Stimulated activated CD4-positive, alpha-beta T cell treated with anti-CD3 and anti-CD28 coated beads, Interleukin-2, amount 100 ng/mL, for 48 hours (primary cell): ENCODE results near the gene TMEM161A.
"Not testable (repeated sequence)": the region's sequence is repeated elsewhere in the genome, so short reads cannot be mapped to it uniquely, and the experiment has no call there.

ENCODE experiments used
- DNase-seq, 2 donors: peaks; one replicate each; pipeline ENCODE4 v3.0.0-alpha.2; 2020

Gene TMEM161A

DNA sequence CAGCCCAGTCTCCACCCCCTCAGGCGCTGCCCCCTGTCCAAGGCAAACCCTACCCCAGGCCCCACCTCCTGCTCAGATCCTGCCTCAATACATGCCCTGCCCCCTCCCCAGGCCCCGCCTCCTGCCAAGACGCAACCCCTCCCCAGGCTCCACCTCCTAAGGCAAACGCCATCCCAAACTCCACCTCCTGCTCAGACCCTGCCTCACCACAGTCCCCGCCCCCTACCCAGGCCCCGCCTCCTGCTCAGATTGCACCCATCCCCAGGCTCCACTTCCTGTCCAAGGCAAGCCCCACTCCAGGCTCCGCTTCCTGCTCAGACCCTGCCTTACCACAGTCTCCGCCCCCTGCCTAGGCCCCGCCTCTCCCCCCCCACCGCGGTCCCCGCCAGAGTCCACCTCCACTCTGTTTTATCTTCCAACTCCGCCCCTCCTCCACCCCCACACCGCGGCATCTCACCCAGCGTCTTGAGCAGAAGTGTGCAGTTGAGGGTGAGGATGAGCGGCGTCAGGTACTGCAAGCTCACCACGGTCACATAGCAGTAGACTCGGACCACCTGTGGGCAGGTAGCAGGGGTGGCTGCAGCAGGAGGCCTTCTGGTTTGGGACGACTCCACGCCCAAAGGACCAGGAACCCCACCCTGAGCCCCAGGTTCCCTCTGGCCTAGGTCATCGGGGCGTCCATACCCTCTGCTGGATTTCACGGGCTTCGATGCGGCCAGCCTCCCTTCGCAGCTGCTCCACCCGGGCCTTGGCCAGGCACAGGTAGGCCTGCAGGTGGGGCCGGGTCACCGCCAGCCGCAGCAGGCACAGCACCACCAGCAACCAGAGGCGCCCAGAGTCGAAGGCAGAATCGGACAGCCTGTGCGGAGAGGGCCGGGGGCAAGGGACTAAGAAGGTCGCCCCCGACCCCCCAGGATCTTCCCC, 17.7 kb downstream of the TMEM161A start:
- DNase-seq: no peak

DNA sequence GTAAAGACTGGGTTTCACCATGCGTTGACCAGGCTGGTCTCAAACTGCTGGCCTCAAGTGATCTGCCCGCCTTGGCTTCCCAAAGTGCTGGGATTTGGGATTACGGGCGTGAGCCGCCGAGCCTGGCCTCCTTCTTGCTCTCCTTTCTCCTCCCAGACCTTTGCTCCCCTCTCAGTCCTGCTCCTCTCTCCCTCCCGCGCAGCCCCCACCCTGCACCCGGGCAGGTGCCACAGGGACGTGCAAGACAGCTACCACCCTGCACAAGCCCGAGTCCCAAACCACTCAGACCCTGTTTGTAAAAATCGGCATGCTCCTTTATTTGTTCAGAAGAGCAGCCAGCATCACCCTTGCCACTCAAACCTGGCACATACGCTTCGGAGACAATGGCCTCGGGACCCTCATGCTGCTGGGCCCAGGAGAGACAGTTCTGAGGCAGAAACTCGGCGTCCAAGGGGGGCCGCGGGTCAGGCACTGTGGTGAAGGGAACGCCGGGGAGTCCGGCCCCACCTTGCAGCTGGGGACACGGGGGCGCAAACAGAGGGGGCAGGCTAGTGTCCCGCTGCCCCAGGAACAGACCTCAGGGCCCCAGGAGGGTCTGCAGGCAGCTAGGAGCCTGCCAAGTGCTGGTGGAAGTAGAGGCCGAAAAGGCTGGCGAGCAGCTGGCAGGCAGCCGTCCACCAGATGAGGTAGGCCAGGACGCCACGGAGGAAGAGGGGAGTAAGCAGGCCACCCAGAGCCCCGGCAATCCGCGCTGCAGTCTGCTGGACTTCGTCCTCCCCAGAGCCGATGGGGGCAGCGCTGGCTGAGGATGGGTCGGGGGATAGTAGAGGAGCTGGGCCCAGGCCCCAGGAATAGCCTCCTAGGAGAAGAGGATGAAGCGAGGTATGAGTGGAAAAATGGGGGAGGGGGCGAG, 18.7 kb downstream of the TMEM161A start:
- DNase-seq: no peak

DNA sequence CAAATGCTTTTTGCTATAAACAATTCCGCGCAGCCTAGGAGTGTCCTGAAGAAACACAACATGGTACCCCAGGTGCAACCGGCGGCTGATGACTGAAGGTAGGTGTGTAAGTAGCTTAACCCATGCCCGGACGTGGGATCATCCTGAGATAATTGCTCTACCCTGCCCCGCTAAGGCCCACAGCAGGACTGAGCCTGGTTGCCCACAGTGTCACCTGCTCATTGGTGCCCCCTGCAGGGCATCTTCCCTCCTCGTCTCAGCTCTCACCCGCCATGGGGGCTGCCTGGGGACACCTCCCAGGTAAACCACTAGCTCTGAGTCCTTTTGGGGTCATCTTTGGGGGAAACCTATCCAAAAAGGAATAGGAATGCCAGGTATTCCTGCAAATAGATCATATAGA, 22.3 kb downstream of the TMEM161A start:
- DNase-seq: peak; percentile 58 to 64

DNA sequence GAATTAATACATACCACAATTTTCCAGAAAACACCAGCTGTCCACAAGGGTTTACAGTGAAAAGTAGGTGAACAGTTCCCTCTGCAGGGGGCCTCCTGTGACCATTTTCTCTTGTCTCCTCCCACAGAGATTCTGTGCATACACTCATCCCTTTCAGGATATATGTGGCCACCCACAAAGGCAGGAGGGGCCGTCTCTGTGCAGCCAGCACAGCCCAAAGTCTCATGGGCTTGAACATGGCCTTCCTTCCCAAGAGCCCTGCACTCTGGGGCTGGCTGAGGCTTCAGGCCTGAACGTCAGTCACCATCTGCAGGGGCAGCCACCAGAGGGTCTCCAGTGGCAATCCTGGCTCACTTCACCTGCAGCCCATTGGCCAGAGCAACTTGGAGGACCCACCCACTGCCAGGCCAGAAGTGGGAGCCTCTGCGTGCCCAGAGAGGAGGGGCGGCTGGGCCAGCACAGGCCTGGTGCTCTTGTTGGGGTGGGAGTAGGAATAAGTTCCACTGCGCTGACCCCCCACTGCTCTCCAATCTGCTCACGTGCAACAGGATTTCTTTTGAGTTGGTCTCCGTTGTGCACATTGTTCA, 25.1 kb downstream of the TMEM161A start:
- DNase-seq: no peak

DNA sequence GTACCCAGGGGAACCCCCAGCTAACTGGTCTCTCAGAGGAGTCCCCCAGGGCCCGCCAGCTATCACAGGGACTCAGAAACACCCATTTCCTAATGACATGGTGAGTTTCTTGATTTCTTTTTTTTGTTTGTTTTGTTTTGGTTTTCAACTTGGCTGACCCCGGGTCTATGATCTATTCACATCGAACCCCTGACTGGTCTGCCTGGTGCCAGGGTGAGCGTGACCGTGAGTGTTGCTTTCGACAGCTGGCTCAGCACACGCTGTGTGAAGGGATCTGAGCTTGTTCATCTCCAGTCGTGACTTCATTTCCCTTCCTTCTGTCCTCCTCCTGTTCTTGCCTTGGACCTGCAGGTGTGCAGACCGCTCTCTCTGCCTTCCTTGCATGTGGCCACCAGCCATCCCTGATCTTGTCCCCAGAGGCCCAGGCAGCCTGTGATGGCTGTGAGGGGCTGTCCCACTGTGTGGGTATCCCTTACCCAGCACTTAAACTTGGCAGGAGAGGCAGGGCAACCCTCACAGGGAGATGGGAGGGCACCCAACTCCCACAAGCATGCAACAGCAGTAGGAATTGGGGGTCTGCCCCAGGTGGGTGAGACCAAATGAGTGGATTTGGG, 26.2 kb downstream of the TMEM161A start:
- no peak for DNase-seq

DNA sequence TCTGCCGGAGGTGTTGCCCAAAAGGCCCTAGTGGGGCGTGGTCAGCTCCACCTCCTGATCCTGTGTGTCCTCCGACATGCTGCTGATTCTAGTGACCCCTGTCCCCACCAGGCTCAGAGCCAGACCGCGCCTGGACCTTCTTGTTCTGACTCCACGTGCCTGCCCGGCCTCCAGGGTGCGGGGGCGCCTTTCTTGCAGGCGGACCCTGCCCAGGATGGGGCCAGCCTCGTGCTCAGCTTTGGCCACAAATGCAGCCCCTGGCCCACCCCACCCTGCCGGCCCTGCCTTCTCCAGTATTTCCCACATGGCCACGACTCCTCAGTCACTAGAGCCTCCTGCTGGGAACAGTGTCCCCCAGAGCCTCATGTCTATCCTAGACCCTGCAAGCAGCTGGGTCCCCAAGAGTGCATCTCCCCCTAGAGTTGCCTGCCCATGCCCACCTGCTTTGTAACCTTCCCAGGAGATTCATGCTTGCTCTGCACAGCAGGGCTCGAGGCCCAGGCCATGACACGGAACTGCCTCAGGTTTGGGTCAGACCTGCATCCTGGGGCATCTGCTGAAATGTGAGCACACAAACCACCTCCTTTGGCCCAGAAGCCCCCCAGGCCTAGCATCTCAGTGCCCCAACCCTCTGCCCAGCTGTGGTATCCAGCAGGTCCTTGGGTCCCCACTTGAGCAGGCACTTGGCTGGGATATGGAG, 27.0 kb downstream of the TMEM161A start:
- DNase-seq: no peak

DNA sequence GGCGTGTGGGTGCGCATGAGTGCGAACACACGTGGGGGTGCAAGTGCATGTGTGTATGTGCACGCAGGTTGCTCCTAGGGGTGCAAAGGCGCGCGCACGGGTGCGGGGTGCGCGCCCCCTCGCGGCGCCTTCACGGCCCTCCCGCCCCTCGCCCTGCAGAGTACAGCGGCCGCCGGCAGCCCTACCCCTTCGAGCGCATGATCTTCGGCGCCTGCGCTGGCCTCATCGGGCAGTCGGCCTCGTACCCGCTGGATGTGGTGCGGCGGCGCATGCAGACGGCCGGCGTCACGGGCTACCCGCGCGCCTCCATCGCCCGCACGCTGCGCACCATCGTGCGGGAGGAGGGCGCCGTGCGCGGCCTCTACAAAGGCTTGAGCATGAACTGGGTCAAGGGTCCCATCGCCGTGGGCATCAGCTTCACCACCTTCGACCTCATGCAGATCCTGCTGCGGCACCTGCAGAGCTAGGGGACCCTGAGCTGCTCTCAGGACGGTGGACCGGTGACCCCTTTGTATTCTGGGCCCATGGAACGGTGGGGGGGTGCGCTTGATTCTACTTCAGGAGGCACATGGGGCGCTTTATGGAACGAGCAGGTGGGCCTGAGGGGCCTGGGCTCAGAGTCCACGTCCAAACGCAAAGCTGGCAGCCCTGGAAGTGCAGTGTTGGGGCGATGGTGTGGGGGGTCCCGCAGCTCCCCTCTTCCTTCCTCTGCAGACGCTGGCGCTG, 27.7 kb downstream of the TMEM161A start:
- no peak for DNase-seq

DNA sequence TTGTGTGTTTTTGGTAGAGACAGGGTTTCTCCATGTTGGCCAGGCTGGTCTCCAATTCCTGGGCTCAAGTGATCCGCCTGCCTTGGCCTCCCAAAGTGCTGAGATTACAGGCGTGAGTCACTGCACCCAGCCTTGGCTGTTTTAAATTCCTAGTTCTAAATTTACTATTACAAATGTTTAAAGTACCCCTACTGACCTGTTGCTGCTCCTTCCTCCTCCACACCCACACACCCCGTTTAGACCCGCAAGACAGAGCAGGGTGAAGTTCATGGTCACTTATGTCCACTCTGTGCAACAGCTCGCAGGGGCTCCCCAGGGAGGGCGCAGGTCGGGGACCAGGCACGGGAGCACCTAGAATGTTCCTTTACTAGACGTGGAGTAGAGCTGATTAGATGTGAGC, 28.7 kb downstream of the TMEM161A start:
- DNase-seq: no peak

DNA sequence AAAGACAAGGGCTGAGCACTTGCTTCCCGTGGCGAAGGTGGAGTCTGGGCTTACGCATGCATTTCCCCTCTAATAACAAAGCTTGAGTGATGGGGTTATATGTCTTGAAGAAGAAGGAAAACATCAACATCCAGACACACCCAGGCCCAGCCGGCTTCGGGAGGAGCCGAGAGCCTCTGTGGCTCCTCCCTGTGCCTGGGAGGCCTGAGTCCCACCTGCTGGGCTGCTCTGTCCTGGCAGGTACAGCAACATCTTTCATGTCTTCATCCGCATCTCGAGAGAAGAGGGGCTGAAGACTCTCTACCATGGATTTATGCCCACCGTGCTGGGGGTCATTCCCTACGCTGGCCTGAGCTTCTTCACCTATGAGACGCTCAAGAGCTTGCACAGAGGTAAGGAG, 30.6 kb downstream of the TMEM161A start:
- no peak for DNase-seq

DNA sequence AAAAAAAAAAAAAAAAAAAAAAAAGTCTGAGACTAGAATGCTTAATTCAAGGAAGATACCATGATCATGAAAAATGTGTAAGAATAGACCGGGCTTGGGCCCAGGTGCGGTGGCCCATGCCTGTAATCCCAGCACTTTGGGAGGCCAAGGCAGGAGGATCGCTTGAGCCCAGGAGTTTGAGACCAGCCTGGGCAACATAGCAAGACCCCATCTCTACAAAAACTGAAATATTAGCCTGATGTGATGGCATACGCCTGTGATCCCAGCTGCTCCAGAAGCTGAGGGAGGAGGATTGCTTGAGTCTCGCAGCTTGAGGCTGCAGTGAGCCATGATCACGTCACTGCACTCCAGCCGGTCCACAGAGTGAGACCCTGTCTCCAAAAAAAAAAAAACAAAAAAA, 31.3 kb downstream of the TMEM161A start:
- not testable (repeated sequence) for DNase-seq

DNA sequence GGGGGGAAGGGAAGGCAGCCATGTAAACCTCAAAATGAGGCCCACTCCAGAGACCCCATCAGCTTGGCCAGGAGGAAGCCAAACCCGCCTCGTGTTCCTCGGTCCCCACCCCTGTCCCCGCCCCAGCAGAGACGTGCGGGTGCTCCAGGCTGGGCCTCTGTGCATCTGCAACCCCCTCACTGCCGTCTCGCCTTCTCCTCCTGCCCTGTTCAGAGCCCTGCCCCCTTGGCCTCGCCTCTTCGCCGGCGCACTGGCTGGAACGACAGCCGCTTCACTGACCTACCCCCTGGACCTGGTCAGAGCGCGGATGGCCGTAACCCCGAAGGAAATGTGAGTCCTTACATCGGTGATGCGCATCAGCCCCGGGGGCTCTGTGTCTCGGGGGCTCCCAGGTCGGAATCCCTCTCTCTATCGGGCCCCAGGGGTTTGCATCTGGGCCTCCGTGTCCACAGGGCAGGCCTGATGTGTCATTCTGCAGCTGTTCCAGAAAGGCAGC, 32.2 kb downstream of the TMEM161A start:
- no peak for DNase-seq

DNA sequence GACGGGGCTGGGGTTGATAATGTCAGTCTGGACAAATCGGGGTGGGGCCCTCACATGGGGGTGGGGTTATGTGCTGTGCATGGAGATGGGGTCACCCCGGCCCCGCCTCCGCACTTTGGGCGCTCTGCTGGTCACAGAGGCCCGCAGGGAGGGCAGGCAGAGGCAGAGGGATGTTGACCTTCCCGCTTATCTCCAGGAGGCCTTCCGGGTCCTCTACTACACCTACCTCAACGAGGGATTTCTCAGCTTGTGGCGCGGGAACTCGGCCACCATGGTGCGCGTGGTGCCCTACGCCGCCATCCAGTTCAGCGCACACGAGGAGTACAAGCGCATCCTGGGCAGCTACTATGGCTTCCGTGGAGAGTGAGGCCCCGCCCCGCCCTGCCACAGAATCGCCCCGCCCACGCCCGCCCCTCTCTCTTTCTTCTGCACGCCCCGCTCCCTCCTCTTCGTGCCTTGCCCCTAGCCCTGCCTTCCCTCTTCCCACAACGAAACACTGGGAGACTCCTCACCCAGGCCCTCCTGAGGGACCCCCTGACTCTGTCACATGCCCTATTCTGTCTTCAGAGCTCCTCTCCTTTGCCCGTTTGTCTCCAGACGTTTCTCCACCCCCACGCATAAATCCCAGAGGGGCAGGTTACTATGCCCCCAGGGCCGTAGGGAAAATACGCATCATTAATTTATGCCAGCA, 32.8 kb downstream of the TMEM161A start:
- DNase-seq: no peak

DNA sequence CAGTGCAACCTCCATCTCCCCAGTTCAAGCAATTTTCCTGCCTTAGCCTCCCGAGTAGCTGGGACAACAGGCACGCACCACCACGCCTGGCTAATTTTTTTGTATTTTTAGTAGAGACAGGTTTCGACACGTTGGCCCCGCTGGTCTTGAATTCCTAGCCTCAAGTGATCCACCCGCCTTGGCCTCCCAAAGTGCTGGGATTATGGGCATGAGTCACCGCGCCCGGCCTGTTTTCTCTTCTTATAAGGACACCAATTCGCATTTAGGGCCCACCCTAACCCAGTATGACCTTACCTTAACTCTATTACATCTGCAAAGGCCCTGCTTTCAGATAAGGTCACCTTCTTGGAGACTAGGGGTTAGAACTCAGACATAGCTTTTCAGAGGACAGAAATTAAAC, 35.1 kb downstream of the TMEM161A start:
- DNase-seq: no peak

DNA sequence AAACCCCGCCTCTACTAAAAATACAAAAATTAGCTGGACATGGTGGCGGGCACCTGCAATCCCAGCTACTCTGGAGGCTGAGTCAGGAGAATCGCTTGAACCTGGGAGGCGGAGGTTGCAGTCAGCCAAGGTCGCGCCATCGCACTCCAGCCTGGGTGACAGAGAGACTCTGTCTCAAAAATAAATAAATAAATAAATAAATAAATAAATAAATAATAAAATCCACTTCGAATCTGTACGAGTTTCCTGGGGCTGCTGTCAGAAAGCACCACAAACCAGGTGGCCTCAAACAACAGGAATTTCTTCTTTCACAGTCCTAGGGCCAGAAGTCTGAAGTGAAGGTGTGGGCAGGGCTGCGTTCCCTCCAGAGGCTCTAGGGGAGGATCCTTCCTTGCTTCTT, 35.7 kb downstream of the TMEM161A start:
- not testable (repeated sequence) for DNase-seq

DNA sequence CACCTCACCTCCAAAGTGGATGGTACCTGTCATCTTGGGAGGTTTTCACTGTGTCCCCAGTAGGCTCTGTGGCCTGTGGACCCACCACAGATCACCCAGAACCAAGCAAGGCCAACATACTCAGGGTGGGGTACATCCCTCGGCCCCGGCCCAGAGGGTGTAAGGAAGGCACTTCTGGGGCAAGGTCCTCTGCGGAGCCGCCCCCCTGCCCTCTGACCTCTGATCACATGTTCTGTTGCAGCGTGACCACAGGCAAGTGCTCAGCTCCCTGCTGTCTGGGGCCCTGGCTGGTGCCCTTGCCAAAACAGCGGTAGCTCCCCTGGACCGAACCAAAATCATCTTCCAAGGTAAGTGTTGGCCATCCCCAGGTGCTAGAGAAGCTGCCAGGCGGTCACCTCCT, 36.7 kb downstream of the TMEM161A start:
- DNase-seq: no peak

DNA sequence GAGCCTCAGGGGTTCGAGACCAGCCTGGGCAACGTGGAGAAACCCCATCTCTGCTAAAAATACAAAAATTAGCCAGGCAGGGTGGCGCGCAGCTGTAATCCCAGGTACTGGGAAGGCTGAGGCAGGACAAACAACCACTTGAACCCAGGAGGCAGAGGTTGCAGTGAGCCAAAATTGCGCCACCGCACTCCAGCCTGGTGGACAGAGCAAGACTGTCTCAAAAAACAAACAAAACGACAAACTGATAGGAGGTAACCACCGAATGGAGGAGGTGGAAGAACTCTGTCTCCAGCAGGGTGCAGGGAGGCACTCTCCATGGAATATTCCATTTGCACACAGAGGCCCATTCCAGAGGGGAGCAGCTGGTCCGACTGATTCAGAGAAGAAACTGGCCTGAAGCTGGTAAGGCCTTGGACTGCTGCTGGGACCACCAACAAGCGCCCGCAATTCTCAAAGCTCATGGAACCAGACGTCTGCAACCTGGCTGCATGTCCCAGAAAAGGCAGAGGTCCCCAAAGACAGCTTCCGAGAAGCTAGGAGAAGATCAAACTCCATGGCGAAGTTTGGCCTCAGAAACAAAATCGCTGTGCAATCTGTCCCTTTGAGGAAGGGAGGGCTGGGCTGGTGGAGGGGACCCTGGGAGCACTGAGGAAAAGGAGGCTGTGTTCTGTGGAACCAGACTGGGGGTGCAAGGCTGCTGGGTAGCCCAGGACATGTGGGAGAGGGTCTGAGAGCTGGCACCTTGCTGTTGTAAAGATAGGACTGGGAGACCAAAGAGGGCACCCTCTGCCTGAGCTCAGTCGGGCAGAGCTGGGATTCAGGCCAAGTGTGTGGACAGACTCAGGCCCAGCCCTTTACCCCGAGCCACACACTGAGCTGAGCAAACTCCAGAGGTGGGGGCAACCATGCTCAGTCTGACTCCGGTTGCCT, 39.3 kb downstream of the TMEM161A start:
- no peak for DNase-seq

DNA sequence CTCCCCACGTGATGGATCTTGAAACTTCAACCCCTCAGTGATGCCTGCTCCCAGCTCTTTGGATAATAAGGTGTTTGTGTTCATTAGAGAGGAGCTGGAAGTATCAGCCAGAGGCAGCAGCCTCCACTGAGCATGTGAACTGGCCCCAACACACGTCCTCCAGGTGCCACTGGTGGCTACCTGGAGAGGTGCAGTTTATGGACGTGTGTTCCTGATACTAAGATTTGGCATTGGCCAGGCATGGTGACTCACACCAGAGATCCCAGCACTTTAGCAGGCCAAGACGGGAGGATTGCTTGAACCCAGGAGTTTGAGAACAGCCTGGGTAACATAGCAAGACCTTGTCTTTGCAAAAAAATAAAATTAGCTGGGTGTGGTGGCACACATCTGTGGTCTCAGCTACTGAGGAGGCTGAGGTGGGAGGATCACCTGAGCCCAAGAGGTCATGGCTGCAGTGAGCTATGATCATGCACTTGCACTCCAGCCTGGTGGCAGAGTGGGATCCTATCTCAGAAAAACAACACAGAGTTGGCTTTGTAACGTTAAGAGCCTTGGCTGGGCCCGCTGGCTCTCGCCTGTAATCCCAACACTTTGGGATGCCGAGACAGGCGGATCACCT, 40.1 kb downstream of the TMEM161A start:
- no peak for DNase-seq

DNA sequence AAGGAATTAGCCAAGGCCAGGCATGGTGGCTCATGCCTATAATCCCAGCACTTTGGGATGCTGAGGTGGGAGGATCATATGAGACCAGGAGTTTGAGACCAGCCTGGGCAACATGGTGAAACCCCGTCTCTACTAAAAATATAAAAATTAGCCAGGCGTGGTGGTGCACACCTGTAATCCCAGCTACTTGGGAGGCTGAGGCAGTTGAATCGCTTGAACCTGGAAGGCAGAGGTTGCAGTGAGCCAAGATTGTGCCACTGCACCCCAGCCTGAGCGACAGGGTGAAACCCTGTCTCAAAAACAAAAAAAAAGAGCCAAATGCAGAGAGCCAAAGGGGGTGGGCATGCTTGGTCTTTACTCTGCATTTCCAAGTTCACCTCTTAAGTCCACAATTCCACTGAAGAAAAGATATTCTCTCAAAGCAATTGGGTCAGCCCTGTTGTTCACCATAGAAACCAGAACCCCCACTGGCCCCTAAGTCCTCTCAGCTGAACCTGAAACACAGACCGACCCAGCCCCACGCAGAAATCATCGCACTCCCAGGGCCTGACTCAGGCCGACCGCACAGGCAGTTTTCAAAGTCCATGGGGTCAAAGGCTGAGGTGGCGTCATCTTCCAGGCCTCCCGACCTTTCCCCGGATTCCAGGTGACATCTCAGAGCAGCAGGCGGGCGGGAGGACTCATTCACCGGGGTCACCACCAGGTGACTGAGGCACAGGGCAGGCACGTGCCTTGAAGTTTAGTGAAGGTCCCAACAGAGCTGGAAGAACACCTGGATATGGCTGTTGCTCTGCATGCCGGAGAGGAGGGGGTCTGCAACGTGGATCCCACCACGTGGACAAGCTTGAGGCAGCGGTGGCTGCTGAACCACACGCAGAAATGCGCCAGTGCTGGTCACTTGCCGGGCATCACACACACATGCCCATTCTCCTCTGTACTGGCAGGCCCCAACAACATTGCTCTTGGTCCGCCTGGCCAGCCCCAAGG, 41.3 kb downstream of the TMEM161A start:
- DNase-seq: no peak
